WTC11 (cell line): Measurements from ENCODE around the gene SIN3A. TPM values are rescaled to one million over a fixed set of nuclear protein-coding genes. Genes with fewer than 3 reads are reported as not detected.

Experiments
- ATAC-seq: fragments of 200-7000 bp; cut with Tn5 transposase; 2 replicates; pipeline ENCODE4 v1.10.0; 2021; ENCODE audit warnings: mild to moderate bottlenecking, moderate library complexity
- CTCF ChIA-PET: fragments of 300-600 bp; sonication (Branson Sonifier 250); formaldehyde crosslinking; loops from one replicate; lab custom pipeline; 2021; ENCODE audit warnings: antibody characterized with exemption; lab: Charles Lee
- POLR2A ChIA-PET: fragments of 350-600 bp; sonication (Branson Sonifier 250); formaldehyde crosslinking; loops from one replicate; lab custom pipeline; 2021; ENCODE audit warnings: antibody characterized with exemption; lab: Charles Lee
- DNase-seq: peaks from one replicate; pipeline ENCODE4 v3.0.0; 2021; ENCODE audit warnings: low spot score
- H3K27ac Mint-ChIP-seq: 2 replicates; pipeline ENCODE4 v1.8.0; 2021; ENCODE audit warnings: mixed read lengths
- H3K27me3 Mint-ChIP-seq: 2 replicates; pipeline ENCODE4 v1.8.0; 2021; ENCODE audit warnings: low read depth, mild to moderate bottlenecking, moderate library complexity, mixed read lengths
- H3K36me3 Mint-ChIP-seq: 2 replicates; pipeline ENCODE4 v1.8.0; 2021; ENCODE audit warnings: mixed read lengths
- H3K4me1 Mint-ChIP-seq: 2 replicates; pipeline ENCODE4 v1.8.0; 2022; ENCODE audit warnings: mixed read lengths
- H3K4me3 Mint-ChIP-seq: 2 replicates; pipeline ENCODE4 v1.8.0; 2021; ENCODE audit warnings: mild to moderate bottlenecking, moderate library complexity, mixed read lengths
- H3K9me3 Mint-ChIP-seq: 2 replicates; pipeline ENCODE4 v1.8.0; 2021; ENCODE audit warnings: mixed read lengths
- AR ChIP-seq: fragments of 250-450 bp; sonication (Bioruptor Pico); IDR thresholded peaks from 2 replicates; pipeline ENCODE4 v1.9.0; 2021; ENCODE audit warnings: mild to moderate bottlenecking
- CTCF ChIP-seq: fragments of 200-600 bp; IDR thresholded peaks from 2 replicates; pipeline ENCODE4 v1.8.0; 2022; ENCODE audit warnings: antibody characterized with exemption
- E2F4 ChIP-seq: sonication (generic); formaldehyde crosslinking; IDR thresholded peaks from 2 replicates; pipeline ENCODE4 v1.8.1; 2022; ENCODE audit warnings: low read depth, mild to moderate bottlenecking, moderate library complexity, missing genetic modification reagents, borderline replicate concordance
- ETV6 ChIP-seq: sonication (generic); formaldehyde crosslinking; IDR thresholded peaks from 2 replicates; pipeline ENCODE4 v1.8.1; 2022; ENCODE audit warnings: mild to moderate bottlenecking, missing genetic modification reagents
- FOXJ3 ChIP-seq: sonication (generic); formaldehyde crosslinking; IDR thresholded peaks from 2 replicates; pipeline ENCODE4 v1.9.0; 2021; ENCODE audit warnings: missing genetic modification reagents, mild to moderate bottlenecking, borderline replicate concordance
- GABPB1 ChIP-seq: sonication (generic); formaldehyde crosslinking; IDR thresholded peaks from 2 replicates; pipeline ENCODE4 v1.8.1; 2023; ENCODE audit warnings: mild to moderate bottlenecking, missing genetic modification reagents
- JAZF1 ChIP-seq: fragments of 250-450 bp; sonication (Bioruptor Pico); IDR thresholded peaks from 2 replicates; pipeline ENCODE4 v1.9.0; 2021; ENCODE audit warnings: moderate library complexity, mild to moderate bottlenecking, inconsistent platforms
- NR3C1 ChIP-seq: sonication (generic); formaldehyde crosslinking; conservative IDR thresholded peaks from 2 replicates; pipeline ENCODE4 v1.8.1; 2023; ENCODE audit warnings: low read depth, mild to moderate bottlenecking, missing genetic modification reagents
- SMAD3 ChIP-seq: sonication (generic); formaldehyde crosslinking; IDR thresholded peaks from 2 replicates; pipeline ENCODE4 v1.8.0; 2022; ENCODE audit warnings: missing genetic modification reagents, mild to moderate bottlenecking, borderline replicate concordance
- SP1 ChIP-seq: sonication (generic); formaldehyde crosslinking; conservative IDR thresholded peaks from 2 replicates; pipeline ENCODE4 v1.8.1; 2022; ENCODE audit warnings: missing genetic modification reagents
- ZNF138 ChIP-seq: sonication (generic); formaldehyde crosslinking; conservative IDR thresholded peaks from 2 replicates; pipeline ENCODE4 v1.8.1; 2022; ENCODE audit warnings: mild to moderate bottlenecking, moderate library complexity, missing genetic modification reagents
- ZNF219 ChIP-seq: sonication (generic); formaldehyde crosslinking; IDR thresholded peaks from 2 replicates; pipeline ENCODE4 v1.8.0; 2023; ENCODE audit warnings: missing genetic modification reagents, mild to moderate bottlenecking, borderline replicate concordance
- ZNF396 ChIP-seq: fragments of 250-450 bp; sonication (Bioruptor Pico); IDR thresholded peaks from 2 replicates; pipeline ENCODE4 v1.8.0; 2021; ENCODE audit warnings: mild to moderate bottlenecking, moderate library complexity, borderline replicate concordance
- ZNF532 ChIP-seq: fragments of 250-450 bp; sonication (Bioruptor Pico); IDR thresholded peaks from 2 replicates; pipeline ENCODE4 v1.9.0; 2021; ENCODE audit warnings: mild to moderate bottlenecking, borderline replicate concordance
- total RNA-seq: library from RNA; stranded (reverse); gene quantifications from 3 replicates; pipeline ENCODE4 v1.2.3, GENCODE V29; 2021
- TF ChIP-seq, protein P1 (sequence below): sonication (generic); formaldehyde crosslinking; conservative IDR thresholded peaks from 2 replicates; pipeline ENCODE4 v1.8.1; 2023; ENCODE audit warnings: mild to moderate bottlenecking, low read depth, missing genetic modification reagents, moderate library complexity
- TF ChIP-seq, protein P2 (sequence below): sonication (generic); formaldehyde crosslinking; IDR thresholded peaks from 2 replicates; pipeline ENCODE4 v1.8.0; 2022; ENCODE audit warnings: missing genetic modification reagents
- TF ChIP-seq, protein P3 (sequence below): sonication (generic); formaldehyde crosslinking; IDR thresholded peaks from 2 replicates; pipeline ENCODE4 v1.8.1; 2023; ENCODE audit warnings: mild to moderate bottlenecking, moderate library complexity, missing genetic modification reagents

The SIN3A gene
- total RNA-seq, 1 experiment from 2014 or later: 113 TPM

- no peaks in the 10 kb centered on the region for H3K9me3 Mint-ChIP-seq
- POLR2A ChIA-PET: interaction anchor here (1.0 to 6.0 kb wide), 11 partner anchors 8 to 201 kb away, joined by 3 to 76 read pairs (median 18); partner anchors contain the start of genes IMP3, MAN2C1, PTPN9 and SNUPN
- no peaks in the 10 kb centered on the region for H3K27me3 Mint-ChIP-seq
- peak overlapping the region; percentile 100 for H3K27ac Mint-ChIP-seq
- ATAC-seq (peak; percentile 2), DNase-seq (peak; percentile 74)
- peaks cover 25% of the 10 kb centered on the region for H3K4me1 Mint-ChIP-seq
- TF ChIP-seq JAZF1 (CRISPR knock-in tag): no peak
- TF ChIP-seq ETV6: 0 out of 2 replicates have a peak, but pooled peaks have one; percentile 55
- no peak for TF ChIP-seq FOXJ3 (CRISPR knock-in tag)
- TF ChIP-seq, protein P1, sequence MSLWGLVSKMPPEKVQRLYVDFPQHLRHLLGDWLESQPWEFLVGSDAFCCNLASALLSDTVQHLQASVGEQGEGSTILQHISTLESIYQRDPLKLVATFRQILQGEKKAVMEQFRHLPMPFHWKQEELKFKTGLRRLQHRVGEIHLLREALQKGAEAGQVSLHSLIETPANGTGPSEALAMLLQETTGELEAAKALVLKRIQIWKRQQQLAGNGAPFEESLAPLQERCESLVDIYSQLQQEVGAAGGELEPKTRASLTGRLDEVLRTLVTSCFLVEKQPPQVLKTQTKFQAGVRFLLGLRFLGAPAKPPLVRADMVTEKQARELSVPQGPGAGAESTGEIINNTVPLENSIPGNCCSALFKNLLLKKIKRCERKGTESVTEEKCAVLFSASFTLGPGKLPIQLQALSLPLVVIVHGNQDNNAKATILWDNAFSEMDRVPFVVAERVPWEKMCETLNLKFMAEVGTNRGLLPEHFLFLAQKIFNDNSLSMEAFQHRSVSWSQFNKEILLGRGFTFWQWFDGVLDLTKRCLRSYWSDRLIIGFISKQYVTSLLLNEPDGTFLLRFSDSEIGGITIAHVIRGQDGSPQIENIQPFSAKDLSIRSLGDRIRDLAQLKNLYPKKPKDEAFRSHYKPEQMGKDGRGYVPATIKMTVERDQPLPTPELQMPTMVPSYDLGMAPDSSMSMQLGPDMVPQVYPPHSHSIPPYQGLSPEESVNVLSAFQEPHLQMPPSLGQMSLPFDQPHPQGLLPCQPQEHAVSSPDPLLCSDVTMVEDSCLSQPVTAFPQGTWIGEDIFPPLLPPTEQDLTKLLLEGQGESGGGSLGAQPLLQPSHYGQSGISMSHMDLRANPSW (CRISPR knock-in tag): no peak
- TF ChIP-seq, protein P2, sequence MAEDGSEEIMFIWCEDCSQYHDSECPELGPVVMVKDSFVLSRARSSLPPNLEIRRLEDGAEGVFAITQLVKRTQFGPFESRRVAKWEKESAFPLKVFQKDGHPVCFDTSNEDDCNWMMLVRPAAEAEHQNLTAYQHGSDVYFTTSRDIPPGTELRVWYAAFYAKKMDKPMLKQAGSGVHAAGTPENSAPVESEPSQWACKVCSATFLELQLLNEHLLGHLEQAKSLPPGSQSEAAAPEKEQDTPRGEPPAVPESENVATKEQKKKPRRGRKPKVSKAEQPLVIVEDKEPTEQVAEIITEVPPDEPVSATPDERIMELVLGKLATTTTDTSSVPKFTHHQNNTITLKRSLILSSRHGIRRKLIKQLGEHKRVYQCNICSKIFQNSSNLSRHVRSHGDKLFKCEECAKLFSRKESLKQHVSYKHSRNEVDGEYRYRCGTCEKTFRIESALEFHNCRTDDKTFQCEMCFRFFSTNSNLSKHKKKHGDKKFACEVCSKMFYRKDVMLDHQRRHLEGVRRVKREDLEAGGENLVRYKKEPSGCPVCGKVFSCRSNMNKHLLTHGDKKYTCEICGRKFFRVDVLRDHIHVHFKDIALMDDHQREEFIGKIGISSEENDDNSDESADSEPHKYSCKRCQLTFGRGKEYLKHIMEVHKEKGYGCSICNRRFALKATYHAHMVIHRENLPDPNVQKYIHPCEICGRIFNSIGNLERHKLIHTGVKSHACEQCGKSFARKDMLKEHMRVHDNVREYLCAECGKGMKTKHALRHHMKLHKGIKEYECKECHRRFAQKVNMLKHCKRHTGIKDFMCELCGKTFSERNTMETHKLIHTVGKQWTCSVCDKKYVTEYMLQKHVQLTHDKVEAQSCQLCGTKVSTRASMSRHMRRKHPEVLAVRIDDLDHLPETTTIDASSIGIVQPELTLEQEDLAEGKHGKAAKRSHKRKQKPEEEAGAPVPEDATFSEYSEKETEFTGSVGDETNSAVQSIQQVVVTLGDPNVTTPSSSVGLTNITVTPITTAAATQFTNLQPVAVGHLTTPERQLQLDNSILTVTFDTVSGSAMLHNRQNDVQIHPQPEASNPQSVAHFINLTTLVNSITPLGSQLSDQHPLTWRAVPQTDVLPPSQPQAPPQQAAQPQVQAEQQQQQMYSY (CRISPR knock-in tag): no peak
- TF ChIP-seq ZNF219 (CRISPR knock-in tag): no peak
- TF ChIP-seq ZNF396 (CRISPR knock-in tag): no peak
- TF ChIP-seq, protein P3, sequence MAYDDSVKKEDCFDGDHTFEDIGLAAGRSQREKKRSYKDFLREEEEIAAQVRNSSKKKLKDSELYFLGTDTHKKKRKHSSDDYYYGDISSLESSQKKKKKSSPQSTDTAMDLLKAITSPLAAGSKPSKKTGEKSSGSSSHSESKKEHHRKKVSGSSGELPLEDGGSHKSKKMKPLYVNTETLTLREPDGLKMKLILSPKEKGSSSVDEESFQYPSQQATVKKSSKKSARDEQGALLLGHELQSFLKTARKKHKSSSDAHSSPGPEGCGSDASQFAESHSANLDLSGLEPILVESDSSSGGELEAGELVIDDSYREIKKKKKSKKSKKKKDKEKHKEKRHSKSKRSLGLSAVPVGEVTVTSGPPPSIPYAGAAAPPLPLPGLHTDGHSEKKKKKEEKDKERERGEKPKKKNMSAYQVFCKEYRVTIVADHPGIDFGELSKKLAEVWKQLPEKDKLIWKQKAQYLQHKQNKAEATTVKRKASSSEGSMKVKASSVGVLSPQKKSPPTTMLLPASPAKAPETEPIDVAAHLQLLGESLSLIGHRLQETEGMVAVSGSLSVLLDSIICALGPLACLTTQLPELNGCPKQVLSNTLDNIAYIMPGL (CRISPR knock-in tag): 0 out of 2 replicates have a peak, but pooled peaks have one; percentile 10
- TF ChIP-seq GABPB1: peak; percentile 35; the same call in 1 of the 2 replicates
- TF ChIP-seq ZNF138 (CRISPR knock-in tag): no peak
- TF ChIP-seq E2F4 (CRISPR knock-in tag): no peak
- TF ChIP-seq CTCF: no peak
- no peak for TF ChIP-seq SMAD3
- no peak for TF ChIP-seq SP1 (CRISPR knock-in tag)
- TF ChIP-seq AR: peak; percentile 35; the same call in 1 of the 2 replicates
- no peak for TF ChIP-seq NR3C1
- no peak for TF ChIP-seq ZNF532
- CTCF ChIA-PET: interaction anchor here (0.6 to 5.4 kb wide), 20 partner anchors 9 to 333 kb away, joined by 3 to 40 read pairs (median 6); partner anchors contain the start of genes C15orf39, IMP3, MAN2C1 and PTPN9
- H3K36me3 Mint-ChIP-seq: peaks cover 2% of the 10 kb centered on the region; the same call in 1 of the 2 replicates
- peak overlapping the region; percentile 90 for H3K4me3 Mint-ChIP-seq
These were observed 924 bp upstream of the SIN3A start for GRCh38 chr15:75452364-75452864.
